ENCODE results near the gene TMED10.
A peak's percentile ranks its signal among the peaks of the same experiment; 100 is the strongest.
"Not testable (repeated sequence)": the region's sequence is repeated elsewhere in the genome, so short reads cannot be mapped to it uniquely, and the experiment has no call there.

Gene TMED10

GRCh38 chr14:75127903-75128595 lies 48.4 kb downstream of the TMED10 start:
- no peak for DNase-seq

GRCh38 chr14:75127474-75127820 lies 49.0 kb downstream of the TMED10 start:
- DNase-seq = not testable (repeated sequence)

- DNase-seq = peak; percentile 28 to 94 (median 84)
Measured at GRCh38 chr14:75126679-75127473, 49.5 kb downstream of the TMED10 start, which contains the start of gene NEK9. Gene NEK9 (minus strand): TSS chr14:75127048. CDS start chr14:75126921, 127 bp downstream.

GRCh38 chr14:75126121-75126544 lies 50.3 kb downstream of the TMED10 start:
- no peak for DNase-seq

DNA sequence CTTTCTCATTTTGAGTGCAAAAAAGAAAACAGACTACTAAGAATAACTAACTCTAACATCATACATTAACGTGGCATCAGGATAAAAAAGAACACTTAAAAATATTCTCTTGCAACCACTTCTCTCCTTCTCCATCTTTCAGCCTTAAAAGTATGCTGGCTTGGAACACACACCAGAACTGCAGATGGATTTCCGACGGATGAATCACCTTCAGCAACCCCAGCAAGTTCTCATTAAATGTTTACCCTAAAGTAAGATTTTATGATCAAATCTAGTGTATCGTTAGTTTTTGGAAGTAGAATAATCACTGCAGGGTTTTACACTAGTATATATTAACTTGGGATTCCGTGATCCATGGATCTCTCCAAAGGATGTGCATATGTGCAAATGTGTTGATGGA lies 50.8 kb downstream of the TMED10 start:
- DNase-seq = no peak

DNA sequence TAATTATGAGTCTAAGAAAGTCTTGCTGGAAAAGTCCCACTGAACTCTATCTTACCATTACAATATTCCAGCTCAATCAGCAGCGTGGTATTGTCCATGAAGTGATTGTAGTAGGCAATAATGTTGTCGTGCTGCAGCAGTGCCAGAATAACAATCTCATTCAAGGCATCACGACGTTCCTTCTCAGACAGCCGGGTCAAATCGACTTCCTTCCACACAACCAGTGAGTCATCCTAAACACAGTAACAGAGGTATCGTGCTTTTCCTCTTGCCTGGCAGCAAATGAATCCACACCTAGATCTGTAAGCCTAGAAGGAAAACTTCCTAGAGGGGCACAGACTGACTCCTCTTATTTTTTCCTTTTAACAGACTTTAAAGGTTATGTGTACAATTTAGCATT lies 52.4 kb downstream of the TMED10 start:
- DNase-seq = no peak

GRCh38 chr14:75121552-75121951 lies 54.9 kb downstream of the TMED10 start:
- DNase-seq = no peak

DNA sequence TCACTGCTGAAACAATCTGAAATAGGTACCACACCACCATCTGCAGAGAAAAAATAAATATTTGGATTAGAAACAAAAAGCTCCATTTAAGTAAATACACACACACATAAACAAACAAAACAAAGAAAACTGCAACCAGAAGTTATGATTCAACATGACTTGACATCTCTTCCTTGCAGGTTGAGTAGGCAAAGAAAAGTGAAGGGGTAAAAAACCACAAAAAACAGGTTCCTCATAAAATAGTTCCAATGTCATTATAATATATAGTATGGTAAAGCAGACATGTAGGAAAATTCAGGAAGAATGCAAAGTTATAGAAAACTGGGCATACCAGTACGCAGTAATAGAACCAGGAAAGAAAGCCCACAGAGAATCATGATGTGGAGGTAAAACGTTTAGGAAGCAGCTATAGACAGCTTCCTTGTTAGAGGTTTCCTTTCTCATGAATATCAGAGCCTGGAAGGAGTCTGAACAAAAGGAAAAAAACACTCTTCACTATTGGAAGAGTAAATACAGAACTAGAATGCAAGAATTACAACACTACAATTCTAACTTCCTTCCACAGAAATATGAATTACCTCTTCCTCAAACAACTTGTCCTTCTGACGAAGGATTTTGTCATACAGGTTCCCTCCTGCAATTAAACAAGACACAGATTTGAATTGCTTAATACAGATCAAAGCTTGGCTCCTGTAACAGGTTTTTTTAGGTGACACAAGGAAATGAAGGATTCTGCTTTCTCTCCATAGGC lies 55.7 kb downstream of the TMED10 start:
- no peak for DNase-seq

GRCh38 chr14:75119056-75119455 lies 57.4 kb downstream of the TMED10 start:
- no peak for DNase-seq

GRCh38 chr14:75113932-75114539 lies 62.4 kb downstream of the TMED10 start:
- no peak for DNase-seq

- no peak for DNase-seq
Measured at GRCh38 chr14:75109877-75110276, 66.5 kb downstream of the TMED10 start.

DNA sequence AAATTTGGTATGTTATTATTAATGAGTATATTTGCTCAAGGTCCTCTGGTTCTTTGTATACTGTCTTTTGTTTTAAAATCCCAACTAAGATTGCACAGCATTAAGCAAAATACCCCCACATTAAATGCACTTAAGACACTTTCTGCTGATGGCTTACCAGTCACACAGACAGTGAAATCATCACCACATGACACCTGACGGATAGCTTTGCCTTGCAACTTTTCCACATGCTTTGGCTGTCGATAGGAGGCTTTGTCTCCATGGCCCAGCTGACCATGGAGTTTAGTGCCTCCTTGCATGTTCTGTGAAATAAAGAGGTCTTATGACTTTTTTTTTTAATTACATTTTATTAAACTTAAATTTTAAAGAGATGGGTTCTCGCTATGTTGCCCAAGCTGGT lies 69.2 kb downstream of the TMED10 start:
- DNase-seq = no peak

GRCh38 chr14:75101491-75101890 lies 74.9 kb downstream of the TMED10 start:
- DNase-seq = no peak

- DNase-seq = no peak
Measured at GRCh38 chr14:75098682-75099081, 77.7 kb downstream of the TMED10 start.

DNA sequence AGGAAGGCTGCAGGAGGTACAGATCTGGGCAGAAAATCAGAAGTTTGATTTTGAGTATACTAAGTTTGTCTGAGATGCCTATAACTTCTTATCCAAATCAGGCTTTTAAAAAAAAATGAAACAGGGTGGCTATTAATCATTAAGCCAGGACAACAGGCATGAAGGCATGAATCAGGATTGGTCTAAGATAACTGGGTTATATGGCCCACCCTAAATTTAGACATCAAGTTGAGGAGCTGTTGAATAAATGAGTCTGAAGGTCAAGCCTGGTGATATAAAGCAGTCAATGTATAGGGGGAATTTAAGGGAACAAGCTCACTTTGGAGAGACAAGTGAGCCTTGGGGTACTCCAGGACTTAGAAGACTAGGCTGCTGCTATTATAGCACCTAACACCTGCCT lies 78.2 kb downstream of the TMED10 start:
- no peak for DNase-seq

GRCh38 chr14:75096959-75097358 lies 79.5 kb downstream of the TMED10 start:
- DNase-seq = no peak

DNA sequence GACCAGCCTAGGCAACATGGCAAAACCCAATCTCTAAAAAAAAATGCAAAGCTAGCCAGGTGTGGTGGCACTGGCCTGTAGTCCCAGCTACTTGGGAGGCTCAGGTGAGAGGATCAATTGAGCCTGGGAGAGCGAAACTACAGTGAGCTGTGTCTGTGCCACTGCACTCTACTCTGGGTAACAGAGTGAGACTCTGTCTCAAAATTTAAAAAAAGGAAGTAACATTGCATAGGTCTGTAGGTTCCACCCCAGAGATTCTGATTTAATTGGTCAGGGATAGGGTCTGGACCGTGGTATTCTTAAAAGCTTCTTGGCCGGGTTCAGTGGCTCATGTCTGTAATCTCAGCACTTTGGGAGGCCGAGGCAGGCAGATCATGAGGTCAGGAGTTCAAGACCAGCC lies 80.7 kb downstream of the TMED10 start:
- DNase-seq = no peak

- no peak for DNase-seq
Measured at GRCh38 chr14:75094896-75095295, 81.5 kb downstream of the TMED10 start.

- no peak for DNase-seq
Measured at GRCh38 chr14:75092698-75093097, 83.7 kb downstream of the TMED10 start.

- DNase-seq = peak in 8 of 58 donors; percentile 1 to 33 (median 17)
Measured at GRCh38 chr14:75091251-75091650, 85.2 kb downstream of the TMED10 start.

GRCh38 chr14:75090353-75090752 lies 86.1 kb downstream of the TMED10 start:
- DNase-seq = no peak
